ENCODE measurements around the gene CAPSL.
A peak's percentile ranks its signal among the peaks of the same experiment; 100 is the strongest.
"Not testable (repeated sequence)": the region's sequence is repeated elsewhere in the genome, so short reads cannot be mapped to it uniquely, and the experiment has no call there.

The CAPSL gene

GRCh38 chr5:35938568-35939227, at the start of gene CAPSL:
Gene CAPSL (minus strand): TSS chr5:35938622. CDS start chr5:35921120, 17,502 bp downstream.
- DNase-seq: peak; percentile 27 to 69

DNA sequence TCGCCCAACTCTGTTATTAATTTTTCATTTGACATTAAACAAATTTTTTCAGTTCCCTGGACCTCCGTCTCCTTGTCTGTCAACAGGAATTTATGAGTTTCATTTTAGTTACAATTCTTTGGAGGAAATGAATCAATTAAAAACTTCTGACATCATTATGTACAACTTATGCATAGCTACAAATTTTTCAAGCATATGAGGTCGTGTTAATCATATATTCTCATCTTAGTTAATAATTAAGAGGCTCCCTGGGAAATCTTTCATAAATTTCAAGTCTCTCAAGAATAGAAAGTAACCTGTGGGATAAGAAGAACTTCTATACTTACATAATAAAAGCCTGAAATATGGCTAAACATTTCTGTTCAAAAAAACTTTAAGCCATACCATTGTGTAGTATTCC, 49.4 kb upstream of the CAPSL start:
- DNase-seq: no peak

DNA sequence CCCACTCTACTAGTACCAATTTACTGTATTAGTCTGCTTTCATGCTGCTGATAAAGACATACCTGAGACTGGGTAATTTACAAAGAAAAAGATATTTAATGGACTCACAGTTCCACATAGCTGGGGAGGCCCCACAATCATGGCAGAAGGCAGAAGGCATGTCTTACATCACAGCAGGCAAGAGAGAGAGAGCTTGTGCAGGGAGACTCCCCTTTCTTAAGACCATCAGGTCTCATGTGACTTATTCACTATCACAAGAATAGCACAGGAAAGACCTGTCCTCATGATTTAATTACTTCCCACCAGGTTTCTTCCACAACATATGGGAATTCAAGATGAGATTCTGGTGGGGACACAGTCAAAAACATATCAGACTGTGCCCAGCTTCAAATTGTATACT, 41.3 kb upstream of the CAPSL start:
- DNase-seq: no peak

DNA sequence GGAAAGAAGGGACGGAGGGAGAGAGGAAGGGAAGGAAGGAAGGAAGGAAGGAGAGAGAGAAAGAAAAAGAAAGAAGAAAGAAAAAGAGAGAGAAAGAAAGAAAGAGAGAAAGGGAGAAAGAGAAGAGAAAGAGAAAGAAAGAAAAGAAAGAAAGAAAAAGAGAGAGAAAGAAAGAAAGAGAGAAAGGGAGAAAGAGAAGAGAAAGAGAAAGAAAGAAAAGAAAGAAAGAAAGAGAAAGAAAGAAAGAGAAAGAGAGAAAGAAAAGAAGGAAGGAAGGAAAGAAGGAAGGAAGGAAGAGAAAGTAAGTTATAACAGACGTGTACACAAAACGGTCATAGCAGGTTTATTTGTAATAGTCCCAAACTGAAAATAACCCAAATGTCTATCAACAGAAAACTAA, 38.4 kb upstream of the CAPSL start:
- DNase-seq: not testable (repeated sequence)

GRCh38 chr5:35974570-35974969, 36.1 kb upstream of the CAPSL start:
- DNase-seq: no peak

GRCh38 chr5:35971878-35972210, 33.4 kb upstream of the CAPSL start:
- DNase-seq: no peak

GRCh38 chr5:35971186-35971877, 32.9 kb upstream of the CAPSL start:
- no peak for DNase-seq

GRCh38 chr5:35963381-35963843, 25.0 kb upstream of the CAPSL start:
- DNase-seq: no peak

DNA sequence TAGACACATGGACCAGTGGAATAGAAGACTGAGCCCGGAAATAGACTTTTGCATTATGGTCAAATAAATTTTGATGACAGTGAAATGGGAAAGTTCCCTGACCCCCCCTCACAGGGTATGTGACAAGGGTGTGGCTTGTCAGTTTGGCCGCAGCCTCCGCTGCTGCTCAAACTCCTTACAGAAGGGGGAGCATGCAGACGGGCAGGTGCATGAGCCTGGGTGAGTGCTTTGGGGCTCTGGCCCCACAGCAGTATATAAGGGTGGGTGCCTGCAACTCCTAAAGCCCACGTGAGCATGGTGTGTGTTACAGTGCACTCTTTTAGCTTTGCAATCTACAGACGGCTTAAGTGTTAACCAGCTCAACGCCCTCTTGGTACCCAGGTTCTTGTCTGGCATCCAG, 21.9 kb upstream of the CAPSL start:
- no peak for DNase-seq

GRCh38 chr5:35956429-35956828, 18.0 kb upstream of the CAPSL start:
- no peak for DNase-seq

GRCh38 chr5:35954175-35954574, 15.8 kb upstream of the CAPSL start:
- no peak for DNase-seq

DNA sequence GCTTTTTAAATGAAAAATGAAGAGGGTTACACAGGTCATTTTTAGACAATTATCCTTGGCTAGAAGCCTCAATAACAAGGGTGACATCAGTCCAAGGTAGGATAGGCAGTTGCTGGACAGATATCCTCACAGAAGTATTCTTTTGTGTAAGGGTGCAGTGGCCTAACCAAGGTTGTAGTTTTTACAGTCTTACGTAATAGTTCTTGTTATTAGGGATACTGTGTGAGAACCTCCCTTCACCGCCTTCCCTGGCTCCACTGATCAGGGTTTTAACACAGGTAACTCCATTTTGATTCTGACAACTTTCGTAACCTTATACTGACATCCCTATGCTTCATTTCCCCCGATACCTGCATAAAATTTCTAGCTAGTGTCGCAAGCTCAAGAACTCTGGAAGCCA, 8.7 kb upstream of the CAPSL start:
- DNase-seq: no peak

- no peak for DNase-seq
Observed at GRCh38 chr5:35939639-35940038, 1.2 kb upstream of the CAPSL start.

GRCh38 chr5:35926389-35927051, 11.9 kb downstream of the CAPSL start:
- peak; percentile 68 to 71 for DNase-seq

DNA sequence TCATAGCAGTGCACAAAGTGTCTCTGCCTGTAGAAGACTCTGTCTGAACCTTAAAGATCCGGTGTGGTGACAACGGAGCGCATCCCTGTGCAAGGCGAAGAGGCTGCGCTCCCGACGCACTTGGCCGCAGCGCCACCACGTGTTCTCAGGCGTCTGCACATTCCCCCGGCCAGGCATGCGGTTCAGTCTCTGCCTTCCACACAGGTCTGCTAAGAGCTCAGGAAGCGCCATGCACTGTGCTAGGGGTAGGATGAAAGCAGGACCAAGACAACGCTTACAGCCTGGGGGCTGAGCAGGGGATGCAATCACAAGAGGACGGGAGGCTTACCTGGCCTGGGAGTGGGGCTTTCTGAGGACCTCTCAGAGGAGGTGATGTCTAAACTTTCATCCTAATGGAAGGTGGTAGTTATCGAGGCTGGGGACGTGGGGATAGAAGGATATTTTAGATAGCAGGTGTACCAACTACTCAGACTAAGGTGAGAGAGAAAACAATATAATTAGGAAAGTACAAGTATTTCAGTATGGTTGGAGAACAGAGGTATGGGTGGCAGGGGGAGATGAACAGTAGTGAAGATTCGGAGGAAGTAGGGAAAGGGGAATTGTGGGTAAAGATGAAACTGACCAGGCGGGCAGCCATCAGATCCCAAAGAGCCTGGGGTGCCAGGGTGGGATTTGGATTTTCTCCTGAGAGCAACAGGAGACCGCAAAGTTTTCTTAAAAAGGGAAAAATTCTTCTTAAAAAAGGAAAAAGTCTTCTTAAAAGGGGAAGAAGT, 13.3 kb downstream of the CAPSL start:
- DNase-seq: peak; percentile 81 to 85

DNA sequence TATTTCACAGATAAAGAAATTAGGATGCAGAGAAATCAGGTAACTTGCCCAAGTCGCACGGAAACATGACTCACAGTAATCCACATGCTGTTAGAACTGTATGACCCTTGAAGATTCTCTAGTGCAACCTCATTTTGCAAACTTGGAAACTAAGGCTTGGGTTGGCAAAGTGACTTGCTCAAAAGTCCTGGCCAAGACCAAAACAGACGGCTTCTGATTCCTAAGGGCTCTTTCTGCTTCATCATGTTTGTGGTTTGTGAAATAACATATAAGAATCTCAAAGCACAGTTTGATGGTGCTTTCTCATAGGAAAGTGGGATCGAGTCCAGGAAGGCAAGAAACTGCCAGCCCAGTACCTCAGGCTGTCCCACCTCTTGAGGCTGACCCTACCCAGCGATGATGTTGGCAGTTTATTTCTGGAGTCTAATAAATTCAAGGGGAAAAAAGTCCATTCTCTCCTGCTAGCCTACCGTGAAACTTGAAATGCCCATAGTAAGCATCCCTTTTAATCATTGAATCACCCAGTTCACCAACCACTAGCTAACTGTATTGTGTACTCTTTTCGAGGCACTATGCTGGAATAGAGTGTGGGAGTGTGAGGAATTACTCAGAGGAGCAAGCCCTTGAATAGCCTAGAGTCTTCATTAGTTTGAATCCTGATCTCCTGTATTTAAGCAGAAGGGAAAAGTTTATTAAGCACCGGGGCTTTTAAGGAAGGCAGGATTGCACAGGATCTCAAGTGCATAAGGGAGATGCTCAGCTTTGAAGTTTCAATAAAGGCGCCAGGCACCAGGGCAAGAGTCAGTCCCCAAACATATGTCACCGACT, 14.1 kb downstream of the CAPSL start:
- DNase-seq: no peak

- DNase-seq: no peak
Observed at GRCh38 chr5:35922468-35922867, 16.0 kb downstream of the CAPSL start.

DNA sequence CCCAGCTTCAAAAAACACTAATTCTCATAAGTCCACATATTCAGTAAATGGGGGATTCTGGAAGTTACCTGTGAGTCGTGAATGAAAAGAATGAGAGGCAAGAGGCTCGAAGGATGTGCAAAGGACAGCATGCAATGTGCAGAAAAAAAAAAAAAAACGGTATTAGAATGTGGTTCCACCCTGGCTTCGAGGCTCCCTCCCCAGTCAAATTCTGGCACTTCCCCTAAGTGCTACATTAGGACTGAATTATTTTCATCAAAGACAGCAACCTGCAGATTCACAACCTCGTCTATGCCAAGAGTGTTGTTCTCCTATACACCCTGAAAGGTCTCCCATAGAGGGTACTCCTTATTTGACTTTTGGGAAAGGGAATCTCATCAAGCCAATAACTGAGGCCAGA, 16.5 kb downstream of the CAPSL start:
- no peak for DNase-seq

DNA sequence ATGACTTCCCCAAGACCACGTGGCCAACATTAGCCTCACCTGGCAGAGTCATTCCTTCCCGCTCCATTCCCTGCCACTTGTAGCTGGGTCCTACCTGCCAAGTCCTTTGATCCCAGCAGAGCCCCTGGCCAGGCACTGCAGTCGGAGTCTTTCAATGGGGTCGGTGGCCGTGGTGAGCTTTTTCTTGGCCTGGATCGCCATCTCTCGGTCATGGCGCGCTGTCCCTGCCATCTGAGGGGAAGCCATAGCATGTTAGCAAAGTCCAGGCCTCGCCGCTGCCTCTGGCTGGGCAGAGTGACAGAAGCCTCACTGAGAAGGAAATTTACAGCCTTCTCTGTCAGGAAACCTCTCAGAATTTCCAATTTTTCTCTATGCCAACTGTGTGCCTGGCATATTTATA, 17.5 kb downstream of the CAPSL start:
- peak in 1 of 2 experiments; percentile 24 for DNase-seq

GRCh38 chr5:35919191-35919590, 19.2 kb downstream of the CAPSL start:
- DNase-seq: no peak

GRCh38 chr5:35908814-35909213, 29.6 kb downstream of the CAPSL start:
- no peak for DNase-seq

- no peak for DNase-seq
Observed at GRCh38 chr5:35908228-35908627, 30.2 kb downstream of the CAPSL start.
